BLaER1 treated with 17β-estradiol and CSF1 and Interleukin-3, amounts not matched to agents 10 nM and 100 nM (cell line): ENCODE results near the gene POTEB2.
"Not testable (repeated sequence)": the region's sequence is repeated elsewhere in the genome, so short reads cannot be mapped to it uniquely, and the experiment has no call there.

Source experiments
- H3K27ac ChIP-seq, 11 experiments: shearing (Covaris generic); formaldehyde crosslinking; 2 replicates each; pipeline ENCODE4 v1.8.1; 2022
- H3K27me3 ChIP-seq, 11 experiments: shearing (Covaris generic); formaldehyde crosslinking; 2 replicates each; pipeline ENCODE4 v1.8.1; 2022
- H3K36me3 ChIP-seq, 11 experiments: shearing (Covaris generic); formaldehyde crosslinking; 2 replicates each; pipeline ENCODE4 v1.8.1; 2022
- H3K4me1 ChIP-seq, 10 experiments: shearing (Covaris generic); formaldehyde crosslinking; 2 replicates each; pipeline ENCODE4 v1.8.1; 2022
- H3K4me2 ChIP-seq, 11 experiments: shearing (Covaris generic); formaldehyde crosslinking; 2 replicates each; pipeline ENCODE4 v1.8.1; 2022
- H3K4me3 ChIP-seq, 10 experiments: shearing (Covaris generic); formaldehyde crosslinking; 2 replicates each; pipeline ENCODE4 v1.8.1; 2022
- H3K9ac ChIP-seq, 11 experiments: shearing (Covaris generic); formaldehyde crosslinking; 2 replicates each; pipeline ENCODE4 v1.8.1; 2022
- H3K9me3 ChIP-seq, 11 experiments: shearing (Covaris generic); formaldehyde crosslinking; replicated peaks in 1 of 11; 2 replicates each; pipeline ENCODE4 v1.8.1; 2022
- H4K20me1 ChIP-seq, 11 experiments: shearing (Covaris generic); formaldehyde crosslinking; 2 replicates each; pipeline ENCODE4 v1.8.1; 2022

POTEB2 gene

GRCh38 chr15:20866214-20866613 is at the start of gene POTEB2:
Gene POTEB2 (minus strand): TSS chr15:20866314. CDS start chr15:20866281, 33 bp downstream.
- H4K20me1 ChIP-seq, H3K36me3 ChIP-seq, H3K27me3 ChIP-seq, H3K27ac ChIP-seq, H3K9me3 ChIP-seq, H3K4me2 ChIP-seq, H3K4me3 ChIP-seq, H3K9ac ChIP-seq, H3K4me1 ChIP-seq: not testable (repeated sequence)

- H3K4me2 ChIP-seq, H4K20me1 ChIP-seq, H3K4me1 ChIP-seq, H3K36me3 ChIP-seq, H3K9me3 ChIP-seq, H3K27me3 ChIP-seq, H3K4me3 ChIP-seq, H3K9ac ChIP-seq, H3K27ac ChIP-seq: not testable (repeated sequence)
Measured at GRCh38 chr15:20879916-20880315, 13.8 kb upstream of the POTEB2 start.

- H3K9ac ChIP-seq, H4K20me1 ChIP-seq, H3K27ac ChIP-seq, H3K36me3 ChIP-seq, H3K27me3 ChIP-seq, H3K9me3 ChIP-seq, H3K4me3 ChIP-seq, H3K4me1 ChIP-seq, H3K4me2 ChIP-seq: not testable (repeated sequence)
Measured at GRCh38 chr15:20878464-20878863, 12.3 kb upstream of the POTEB2 start.

GRCh38 chr15:20877819-20878218 is 11.7 kb upstream of the POTEB2 start:
- H3K4me3 ChIP-seq, H3K4me2 ChIP-seq: not testable (repeated sequence)

More at GRCh38 chr15:20877819-20878218, 11.7 kb upstream of the POTEB2 start:
- not testable (repeated sequence) for H3K9me3 ChIP-seq, H3K4me1 ChIP-seq, H3K9ac ChIP-seq, H3K36me3 ChIP-seq, H4K20me1 ChIP-seq, H3K27me3 ChIP-seq, H3K27ac ChIP-seq
